H1 (cell line): ENCODE results near the gene DLAT. TPM values are rescaled to one million over a fixed set of nuclear protein-coding genes. Genes with fewer than 3 reads are reported as not detected.

Source experiments
- CTCF ChIA-PET: fragments of 300-600 bp; sonication (Branson Sonifier 250); formaldehyde crosslinking; loops from one replicate; lab custom pipeline; 2021; ENCODE audit not compliant: partially characterized antibody; lab: Charles Lee
- POLR2A ChIA-PET: fragments of 300-600 bp; sonication (Branson Sonifier 250); formaldehyde crosslinking; loops from one replicate; lab custom pipeline; 2021; ENCODE audit warnings: inconsistent platforms; ENCODE audit not compliant: partially characterized antibody; lab: Charles Lee
- DNase-seq, 2 experiments: peaks; one replicate each; pipeline versions ENCODE4 v3.0.0 to v3.0.0-alpha.2; 2010 to 2022; ENCODE audit warnings: low spot score in 2 of 2, low read depth in 1 of 2, mixed read lengths in 1 of 2
- FAIRE-seq: peaks from 2 replicates; lab custom pipeline; 2011; peaks lifted over from hg19 to GRCh38; lab: Jason Lieb, UNC
- H2AFZ ChIP-seq: 2 replicates; pipeline ENCODE4 v1.8.1; 2012; ENCODE audit warnings: low read length, inconsistent platforms
- H2AK5ac ChIP-seq: 2 replicates; pipeline ENCODE4 v1.6.1; 2013; ENCODE audit warnings: low read depth, low read length
- H2BK120ac ChIP-seq: replicated peaks from 2 replicates; pipeline ENCODE3; 2013; ENCODE audit warnings: low read depth, low read length, inconsistent platforms
- H2BK12ac ChIP-seq: 2 replicates; pipeline ENCODE4 v1.6.1; 2013; ENCODE audit warnings: low read depth, low read length
- H2BK15ac ChIP-seq: 2 replicates; pipeline ENCODE4 v1.6.1; 2013; ENCODE audit warnings: low read length
- H2BK20ac ChIP-seq: 2 replicates; pipeline ENCODE4 v1.6.1; 2013; ENCODE audit warnings: low read length
- H2BK5ac ChIP-seq: 2 replicates; pipeline ENCODE4 v1.6.1; 2013; ENCODE audit warnings: low read depth, low read length
- H3K14ac ChIP-seq: 2 replicates; pipeline ENCODE4 v1.6.1; 2013; ENCODE audit warnings: inconsistent platforms; ENCODE audit not compliant: insufficient read length
- H3K18ac ChIP-seq: 2 replicates; pipeline ENCODE4 v1.6.1; 2013; ENCODE audit warnings: low read length; ENCODE audit errors: extremely low read depth
- H3K23ac ChIP-seq: 2 replicates; pipeline ENCODE4 v1.6.1; 2013; ENCODE audit warnings: inconsistent platforms; ENCODE audit not compliant: insufficient read length
- H3K23me2 ChIP-seq: 2 replicates; pipeline ENCODE4 v1.6.1; 2013; ENCODE audit warnings: low read depth, low read length
- H3K27ac ChIP-seq: 2 replicates; pipeline ENCODE4 v1.6.1; 2011; ENCODE audit warnings: low read depth, low read length, inconsistent platforms
- H3K27me3 ChIP-seq, 4 experiments: replicated peaks in 1 of 4; 1 replicate in 1 of 4; 2 replicates in 3 of 4; pipeline versions ENCODE4 v1.6.1 to v1.8.1; 2011 to 2013; ENCODE audit warnings: low read length in 3 of 4, mild to moderate bottlenecking in 3 of 4, inconsistent platforms in 2 of 4, mixed read lengths in 2 of 4, moderate library complexity in 1 of 4; ENCODE audit not compliant: control insufficient read depth in 3 of 4, insufficient read depth in 3 of 4; ENCODE audit errors: extremely low read depth in 1 of 4
- H3K36me3 ChIP-seq, 4 experiments: 2 replicates each; pipeline versions ENCODE4 v1.6.1 to v1.8.1; 2011 to 2013; ENCODE audit warnings: mild to moderate bottlenecking in 4 of 4, low read length in 3 of 4, moderate library complexity in 2 of 4, control low read depth in 1 of 4, inconsistent platforms in 1 of 4; ENCODE audit not compliant: insufficient read depth in 4 of 4, control insufficient read depth in 2 of 4
- H3K4ac ChIP-seq: replicated peaks from 2 replicates; pipeline ENCODE3; 2013; ENCODE audit warnings: low read length, low read depth, mixed read lengths, inconsistent platforms; ENCODE audit not compliant: insufficient read length
- H3K4me1 ChIP-seq, 4 experiments: replicated peaks in 1 of 4; 1 replicate in 1 of 4; 2 replicates in 3 of 4; pipeline versions ENCODE4 v1.6.1 to v1.8.1; 2011 to 2013; ENCODE audit warnings: low read length in 3 of 4, inconsistent platforms in 2 of 4, mixed read lengths in 1 of 4; ENCODE audit not compliant: insufficient read depth in 4 of 4, control insufficient read depth in 3 of 4
- H3K4me2 ChIP-seq, 2 experiments: 2 replicates each; pipeline versions ENCODE4 v1.6.1 to v1.8.1; 2011 to 2013; ENCODE audit warnings: low read depth in 2 of 2, low read length in 2 of 2, control low read depth in 1 of 2, inconsistent platforms in 1 of 2, mild to moderate bottlenecking in 1 of 2; ENCODE audit not compliant: insufficient read depth in 1 of 2
- H3K4me3 ChIP-seq, 4 experiments: fragments of 200-600, 300-600 bp in 1 of 4; sonication (generic), shearing (Covaris generic), sonication (Bioruptor Twin) in 1 of 4; 2 replicates each; pipeline versions ENCODE4 v1.5.1 to v1.8.1; 2011 to 2016; ENCODE audit warnings: low read length in 4 of 4, low read depth in 3 of 4, control low read depth in 2 of 4, inconsistent platforms in 2 of 4, mild to moderate bottlenecking in 2 of 4, mixed read lengths in 1 of 4, moderate library complexity in 1 of 4; ENCODE audit not compliant: insufficient read depth in 2 of 4; ENCODE audit errors: extremely low read depth in 1 of 4
- H3K56ac ChIP-seq: replicated peaks from 2 replicates; pipeline ENCODE3; 2013; ENCODE audit warnings: low read depth, mild to moderate bottlenecking, mixed read lengths, low read length, inconsistent platforms; ENCODE audit not compliant: insufficient read length
- H3K79me1 ChIP-seq: 2 replicates; pipeline ENCODE4 v1.6.1; 2013; ENCODE audit warnings: low read depth, low read length, control low read depth
- H3K79me2 ChIP-seq, 2 experiments: 2 replicates each; pipeline versions ENCODE4 v1.6.1 to v1.8.1; 2012 to 2013; ENCODE audit warnings: low read length in 2 of 2, mild to moderate bottlenecking in 2 of 2, inconsistent platforms in 1 of 2; ENCODE audit not compliant: insufficient read depth in 2 of 2, control insufficient read depth in 1 of 2
- H3K9ac ChIP-seq, 4 experiments: replicated peaks in 1 of 4; 1 replicate in 1 of 4; 2 replicates in 3 of 4; pipeline versions ENCODE4 v1.6.1 to v1.8.1; 2011 to 2013; ENCODE audit warnings: low read depth in 3 of 4, low read length in 3 of 4, control low read depth in 2 of 4, mild to moderate bottlenecking in 2 of 4, moderate library complexity in 2 of 4, inconsistent platforms in 1 of 4; ENCODE audit errors: extremely low read depth in 1 of 4
- H3K9me3 ChIP-seq, 2 experiments: 2 replicates each; pipeline versions ENCODE4 v1.6.1 to v1.8.1; 2012 to 2013; ENCODE audit warnings: mild to moderate bottlenecking in 2 of 2, moderate library complexity in 2 of 2, control low read depth in 1 of 2, inconsistent platforms in 1 of 2, low read depth in 1 of 2, low read length in 1 of 2, mixed read lengths in 1 of 2; ENCODE audit not compliant: insufficient read depth in 2 of 2
- H4K20me1 ChIP-seq, 2 experiments: replicated peaks in 1 of 2; 2 replicates each; pipeline versions ENCODE3 to v1.8.1; 2011 to 2013; ENCODE audit warnings: inconsistent platforms in 2 of 2, low read length in 2 of 2, mild to moderate bottlenecking in 1 of 2; ENCODE audit not compliant: insufficient read depth in 2 of 2, control insufficient read depth in 1 of 2
- H4K5ac ChIP-seq: 2 replicates; pipeline ENCODE4 v1.6.1; 2013; ENCODE audit warnings: low read length, low read depth, mixed read lengths, inconsistent platforms; ENCODE audit not compliant: insufficient read length
- H4K8ac ChIP-seq: 2 replicates; pipeline ENCODE4 v1.8.0; 2013; ENCODE audit warnings: mild to moderate bottlenecking, moderate library complexity, low read length, inconsistent platforms; ENCODE audit not compliant: insufficient read depth; ENCODE audit errors: extremely low read depth
- H4K91ac ChIP-seq: replicated peaks from 2 replicates; pipeline ENCODE3; 2013; ENCODE audit warnings: low read length, mixed read lengths, inconsistent platforms; ENCODE audit not compliant: insufficient read length
- CEBPB ChIP-seq: IDR thresholded peaks from 2 replicates; pipeline ENCODE4 v1.6.1; 2012; ENCODE audit warnings: low read depth, low read length
- CTBP2 ChIP-seq: IDR thresholded peaks from 2 replicates; pipeline ENCODE4 v1.7.0; 2011; ENCODE audit warnings: borderline replicate concordance, mild to moderate bottlenecking, moderate library complexity, mixed read lengths, low read length; ENCODE audit not compliant: insufficient read depth, insufficient read length
- EP300 ChIP-seq, 2 experiments: IDR thresholded peaks; 1 replicate in 1 of 2; 2 replicates in 1 of 2; pipeline ENCODE4 v1.6.1; 2011 to 2012; ENCODE audit warnings: low read depth in 2 of 2, low read length in 2 of 2, mild to moderate bottlenecking in 2 of 2, borderline replicate concordance in 1 of 2, inconsistent platforms in 1 of 2, moderate library complexity in 1 of 2
- GTF2F1 ChIP-seq: IDR thresholded peaks from 2 replicates; pipeline ENCODE4 v1.6.1; 2012; ENCODE audit warnings: low read depth, low read length, improper control_type of control experiment, borderline replicate concordance
- SIRT6 ChIP-seq: IDR thresholded peaks from one replicate; pipeline ENCODE4 v1.7.1; 2012; ENCODE audit warnings: low read length, inconsistent platforms
- TAF7 ChIP-seq: optimal IDR thresholded peaks from 2 replicates; pipeline ENCODE3; 2011; ENCODE audit warnings: low read depth, mild to moderate bottlenecking, inconsistent platforms, low read length, moderate library complexity, borderline replicate concordance
- TBP ChIP-seq: IDR thresholded peaks from 2 replicates; pipeline ENCODE4 v1.6.1; 2011; ENCODE audit warnings: low read depth, low read length, improper control_type of control experiment
- WGBS, 2 experiments: shearing (Covaris generic) in 1 of 2; methylation state at CpG; one replicate each; pipeline versions ENCODE4 v1.1.6 to v1.1.7; 2013 to 2015; ENCODE audit warnings: low lambda C conversion rate in 2 of 2, mixed read lengths in 2 of 2, inconsistent platforms in 1 of 2, low coverage in 1 of 2, missing lambda C conversion rate in 1 of 2; ENCODE audit not compliant: insufficient replicate concordance in 2 of 2, insufficient coverage in 1 of 2, insufficient read length in 1 of 2; ENCODE audit errors: extremely low coverage in 1 of 2, missing lambda C conversion rate in 1 of 2; 5-methylcytosine and 5-hydroxymethylcytosine counted together
- polyA plus RNA-seq, 7 experiments: library from polyadenylated mRNA; depleted of rRNA in 3 of 7; stranded (reverse) in 5 of 7; unstranded in 2 of 7; fragments of >200 nt in 5 of 7; fragments of 200-250 nt in 2 of 7; gene quantifications; 1 replicate in 5 of 7; 2 replicates in 1 of 7; 4 replicates in 1 of 7; pipeline versions ENCODE4 v1.2.1 to v1.2.3, GENCODE V29; 2011 to 2013; ENCODE audit warnings: missing spikeins in 2 of 7, mixed read lengths in 2 of 7
- total RNA-seq: library from RNA; stranded (reverse); fragmentation: NEBNext Ultra II Directional; extraction: Animal tissue kit (Norgen Biotek cat#: 25700); gene quantifications from 2 replicates; pipeline ENCODE4 v1.2.1, GENCODE V29; 2021

The DLAT gene
- total and polyA plus RNA-seq, 2 of the 8 experiments (the other 6 are each of a cell fraction or from before 2014, with no cell fraction given) = 23.1 to 66.2 TPM

GRCh38 chr11:112100462-112100861, 75.3 kb downstream of the DLAT start:
- H2BK15ac ChIP-seq = no peak overlapping the region
- no peak overlapping the region for H2AFZ ChIP-seq
- H3K79me2 ChIP-seq = no peaks in the 10 kb centered on the region
- DNase-seq = no peak
- no peak overlapping the region for H2AK5ac ChIP-seq
- no peak overlapping the region for H2BK5ac ChIP-seq
- no peak overlapping the region for H4K8ac ChIP-seq
- no peak overlapping the region for H3K14ac ChIP-seq
- no peaks in the 10 kb centered on the region for H3K79me1 ChIP-seq
- H4K20me1 ChIP-seq = peaks cover 0 to 2% of the 10 kb centered on the region in 2 experiments
- H3K56ac ChIP-seq = no peak overlapping the region
- FAIRE-seq = no peak
- no peak overlapping the region for H2BK20ac ChIP-seq
- WGBS, 2 experiments = 76% methylated on average over 2 of the region's 2 CpGs; no CpG with 5 or more reads in 1 of the 2 experiments
- CTCF ChIA-PET = interaction anchor here (1.4 to 12.8 kb wide), 2 partner anchors 14 to 73 kb away, joined by 3 to 104 read pairs; no protein-coding TSS in a partner anchor
- H3K4me2 ChIP-seq = no peak overlapping the region
- H3K4ac ChIP-seq = no peak overlapping the region
- no peak overlapping the region for H3K27ac ChIP-seq
- no peaks in the 10 kb centered on the region for H3K4me1 ChIP-seq
- H3K9ac ChIP-seq = no peak overlapping the region
- no peak overlapping the region for H3K18ac ChIP-seq
- no peak overlapping the region for H2BK120ac ChIP-seq
- H3K9me3 ChIP-seq = no peaks in the 10 kb centered on the region
- POLR2A ChIA-PET = no interaction called here
- H3K27me3 ChIP-seq = no peaks in the 10 kb centered on the region
- H4K5ac ChIP-seq = no peak overlapping the region
- H3K23ac ChIP-seq = no peak overlapping the region
- no peak overlapping the region for H3K4me3 ChIP-seq
- H4K91ac ChIP-seq = no peak overlapping the region
- H2BK12ac ChIP-seq = no peak overlapping the region
- peaks cover 0 to 8% (median 1%) of the 10 kb centered on the region in 4 experiments; a peak in 2 of 8 replicates for H3K36me3 ChIP-seq
- no peaks in the 10 kb centered on the region for H3K23me2 ChIP-seq
- no peak for TF ChIP-seq TAF7
- TF ChIP-seq CTBP2 = no peak
- no peak for TF ChIP-seq EP300 (IDR thresholded peaks at IDR 0.05; ENCODE audit: borderline replicate concordance in 1 of 2, low read depth in 2 of 2, low read length in 2 of 2)
- TF ChIP-seq GTF2F1 = no peak
- no peak for TF ChIP-seq SIRT6
- TF ChIP-seq TBP = no peak
- no peak for TF ChIP-seq CEBPB
